NCI-H345 (cell line): Measurements from ENCODE around the gene SFTA2.
A peak's percentile ranks its signal among the peaks of the same experiment; 100 is the strongest.

ENCODE experiments used
- DNase-seq: peaks from one replicate; lab custom pipeline; 2025; lab: John Stamatoyannopoulos, UW

SFTA2 gene

DNA sequence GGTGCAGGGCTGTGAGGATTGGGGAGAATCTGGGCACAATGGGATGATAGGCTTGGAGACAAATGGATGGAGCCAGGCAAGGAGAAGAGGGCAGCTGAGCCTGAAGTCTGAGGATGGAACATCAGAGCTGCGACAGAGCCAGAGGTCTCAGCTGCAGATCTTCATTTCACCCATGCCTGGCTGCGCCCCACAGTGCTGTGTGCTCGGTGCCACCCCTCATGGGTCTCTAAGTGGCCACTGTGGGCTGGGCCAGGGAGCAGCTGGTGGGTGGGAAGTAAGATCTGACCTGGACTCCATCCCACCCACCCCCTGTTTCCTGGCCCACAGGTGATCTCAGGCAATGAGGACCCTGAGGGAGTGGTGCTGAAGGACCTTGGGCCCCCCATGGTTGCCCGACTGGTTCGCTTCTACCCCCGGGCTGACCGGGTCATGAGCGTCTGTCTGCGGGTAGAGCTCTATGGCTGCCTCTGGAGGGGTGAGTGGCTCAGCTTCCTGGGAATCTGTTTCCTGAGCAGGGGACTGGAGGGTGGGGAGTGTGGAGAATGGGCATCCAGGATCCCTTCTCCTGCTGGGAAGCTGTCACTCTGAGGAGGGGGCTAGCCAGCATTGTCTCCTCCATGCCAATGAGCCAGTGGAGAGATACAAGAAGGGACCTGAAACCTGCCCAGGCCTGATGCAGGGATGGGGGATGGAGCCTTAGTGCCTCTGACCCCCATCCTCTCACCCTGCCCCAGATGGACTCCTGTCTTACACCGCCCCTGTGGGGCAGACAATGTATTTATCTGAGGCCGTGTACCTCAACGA is 41.1 kb downstream of the SFTA2 start:
- no peak for DNase-seq

DNA sequence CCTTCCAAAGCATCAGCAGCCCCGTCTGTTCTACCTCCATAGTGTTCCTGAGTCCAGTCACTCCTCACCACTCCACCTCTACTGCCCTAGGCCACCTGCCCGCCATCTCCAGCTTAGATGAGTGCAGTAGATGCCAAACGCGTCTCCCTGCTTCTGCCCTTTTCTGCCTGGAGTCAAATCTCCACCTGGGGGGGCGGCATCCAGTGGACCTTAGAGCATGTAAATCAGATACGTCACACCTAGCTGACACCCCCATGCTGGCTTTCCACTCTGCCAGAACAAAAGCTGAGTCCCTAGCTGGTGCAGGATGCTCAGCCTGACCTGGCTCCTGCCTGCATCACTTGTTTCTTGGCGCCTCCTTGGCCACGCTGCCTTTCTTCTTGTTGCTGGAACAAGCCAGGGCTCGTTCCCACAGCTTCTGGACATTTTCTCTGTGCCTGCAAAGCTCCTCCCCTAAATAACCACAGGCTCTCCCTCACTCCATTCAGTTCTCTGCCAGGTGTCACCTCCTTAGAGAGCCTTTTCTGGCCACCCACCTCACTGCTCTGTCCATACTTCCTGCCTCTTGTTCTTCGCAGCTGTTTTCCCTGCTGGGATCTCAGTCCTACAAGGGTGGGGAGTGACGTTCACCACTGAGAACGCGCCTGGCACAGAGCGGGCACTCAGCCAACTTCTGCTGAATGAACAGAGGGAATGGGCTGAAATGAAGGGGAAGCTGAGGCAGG is 41.9 kb downstream of the SFTA2 start:
- peak; percentile 74 for DNase-seq

DNA sequence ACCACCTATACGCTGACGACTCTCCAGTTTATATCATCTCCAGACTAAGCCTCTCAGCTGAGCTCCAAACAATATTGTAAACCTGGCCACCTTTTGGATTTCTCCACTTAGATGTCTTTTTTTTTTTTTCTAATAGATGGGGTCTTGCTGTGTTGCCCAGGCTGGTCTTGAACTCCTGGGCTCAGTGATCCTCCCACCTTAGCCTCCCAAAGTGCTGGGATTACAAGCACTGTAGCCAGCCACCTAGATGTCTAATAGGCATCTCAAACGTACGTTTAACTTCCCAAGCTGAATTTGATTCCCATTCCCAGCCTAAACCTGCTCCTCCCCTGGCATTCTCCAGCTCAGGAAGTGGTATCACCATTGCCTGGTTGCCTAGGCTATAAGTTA is 42.5 kb downstream of the SFTA2 start:
- no peak for DNase-seq

DNA sequence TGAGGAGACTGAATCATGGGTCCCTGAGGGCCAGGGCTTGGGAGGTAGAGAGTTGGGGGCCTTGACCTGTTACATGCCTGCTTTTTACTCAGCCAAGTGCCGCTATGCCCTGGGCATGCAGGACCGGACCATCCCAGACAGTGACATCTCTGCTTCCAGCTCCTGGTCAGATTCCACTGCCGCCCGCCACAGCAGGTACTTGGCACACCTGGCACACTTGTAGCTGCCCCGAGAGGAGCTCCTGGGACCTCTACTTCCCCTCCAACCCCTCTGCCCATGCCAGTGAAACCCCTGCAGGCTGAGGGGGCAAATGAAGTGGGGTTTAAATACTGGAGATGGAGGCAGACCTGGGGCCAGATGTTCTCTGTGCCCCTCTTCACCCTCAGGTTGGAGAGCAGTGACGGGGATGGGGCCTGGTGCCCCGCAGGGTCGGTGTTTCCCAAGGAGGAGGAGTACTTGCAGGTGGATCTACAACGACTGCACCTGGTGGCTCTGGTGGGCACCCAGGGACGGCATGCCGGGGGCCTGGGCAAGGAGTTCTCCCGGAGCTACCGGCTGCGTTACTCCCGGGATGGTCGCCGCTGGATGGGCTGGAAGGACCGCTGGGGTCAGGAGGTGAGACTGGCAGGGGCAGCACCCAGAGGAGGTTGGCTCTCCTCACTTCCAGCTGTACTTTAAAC is 43.0 kb downstream of the SFTA2 start:
- no peak for DNase-seq

DNA sequence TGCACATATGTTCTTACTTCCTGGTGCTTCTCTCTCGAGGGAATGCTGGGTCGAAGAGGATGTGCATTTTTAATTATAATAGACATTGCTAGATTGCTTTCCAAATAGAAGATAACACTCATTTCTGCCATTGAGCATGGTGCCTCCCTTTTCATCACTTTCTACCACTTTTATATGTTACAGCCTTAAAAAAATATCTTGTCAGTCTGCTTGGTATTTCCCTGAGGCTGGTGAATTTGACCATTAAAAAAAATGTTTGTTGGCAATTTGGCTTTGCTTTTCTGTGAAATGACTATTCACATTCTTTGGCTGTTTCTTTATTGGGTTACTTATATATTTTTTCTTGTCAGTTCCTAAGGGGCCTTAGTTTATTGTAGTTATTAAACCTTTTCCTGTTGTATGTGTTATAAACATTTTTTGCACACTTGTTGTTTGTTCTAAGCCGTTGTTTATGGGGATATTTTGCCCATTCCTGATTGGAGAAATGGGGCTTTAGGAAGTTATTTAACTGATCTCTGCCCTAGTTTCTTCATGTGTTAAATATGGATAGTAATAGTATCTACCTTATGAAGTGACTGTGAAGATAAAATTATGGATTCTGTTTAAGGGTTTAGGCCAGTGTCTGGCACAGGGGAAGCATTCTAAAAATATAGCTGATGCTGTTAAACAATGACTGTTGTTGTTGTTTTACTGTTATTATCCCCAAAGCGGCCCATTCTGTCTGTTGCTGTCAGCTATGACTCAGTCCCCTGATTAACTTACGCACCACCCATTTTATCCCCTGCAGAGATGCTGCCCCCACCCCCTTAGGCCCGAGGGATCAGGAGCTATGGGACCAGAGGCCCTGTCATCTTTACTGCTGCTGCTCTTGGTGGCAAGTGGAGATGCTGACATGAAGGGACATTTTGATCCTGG is 43.8 kb downstream of the SFTA2 start:
- no peak for DNase-seq

DNA sequence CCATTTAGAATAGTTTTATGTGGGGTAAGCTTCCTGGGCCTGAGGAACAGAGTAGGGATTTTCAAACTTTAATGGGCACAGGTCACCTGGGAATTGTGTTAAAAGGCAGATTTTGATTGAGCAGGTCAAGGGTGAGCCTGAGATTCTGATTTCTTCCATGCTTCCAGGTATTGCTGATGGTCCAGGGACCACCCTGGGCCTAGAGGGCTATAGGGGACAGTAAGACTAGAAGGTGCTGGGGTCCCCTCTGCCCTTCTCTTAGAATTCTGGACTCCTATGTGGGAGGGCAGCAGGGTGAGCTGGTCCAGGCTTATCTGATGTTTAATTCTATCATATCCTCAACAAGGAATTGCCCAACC is 45.1 kb downstream of the SFTA2 start:
- DNase-seq: no peak

GRCh38 chr6:30885999-30886896 is 45.7 kb downstream of the SFTA2 start:
- DNase-seq: peak; percentile 81

- peak; percentile 57 for DNase-seq
Observed at GRCh38 chr6:30885481-30885998, 46.4 kb downstream of the SFTA2 start.

DNA sequence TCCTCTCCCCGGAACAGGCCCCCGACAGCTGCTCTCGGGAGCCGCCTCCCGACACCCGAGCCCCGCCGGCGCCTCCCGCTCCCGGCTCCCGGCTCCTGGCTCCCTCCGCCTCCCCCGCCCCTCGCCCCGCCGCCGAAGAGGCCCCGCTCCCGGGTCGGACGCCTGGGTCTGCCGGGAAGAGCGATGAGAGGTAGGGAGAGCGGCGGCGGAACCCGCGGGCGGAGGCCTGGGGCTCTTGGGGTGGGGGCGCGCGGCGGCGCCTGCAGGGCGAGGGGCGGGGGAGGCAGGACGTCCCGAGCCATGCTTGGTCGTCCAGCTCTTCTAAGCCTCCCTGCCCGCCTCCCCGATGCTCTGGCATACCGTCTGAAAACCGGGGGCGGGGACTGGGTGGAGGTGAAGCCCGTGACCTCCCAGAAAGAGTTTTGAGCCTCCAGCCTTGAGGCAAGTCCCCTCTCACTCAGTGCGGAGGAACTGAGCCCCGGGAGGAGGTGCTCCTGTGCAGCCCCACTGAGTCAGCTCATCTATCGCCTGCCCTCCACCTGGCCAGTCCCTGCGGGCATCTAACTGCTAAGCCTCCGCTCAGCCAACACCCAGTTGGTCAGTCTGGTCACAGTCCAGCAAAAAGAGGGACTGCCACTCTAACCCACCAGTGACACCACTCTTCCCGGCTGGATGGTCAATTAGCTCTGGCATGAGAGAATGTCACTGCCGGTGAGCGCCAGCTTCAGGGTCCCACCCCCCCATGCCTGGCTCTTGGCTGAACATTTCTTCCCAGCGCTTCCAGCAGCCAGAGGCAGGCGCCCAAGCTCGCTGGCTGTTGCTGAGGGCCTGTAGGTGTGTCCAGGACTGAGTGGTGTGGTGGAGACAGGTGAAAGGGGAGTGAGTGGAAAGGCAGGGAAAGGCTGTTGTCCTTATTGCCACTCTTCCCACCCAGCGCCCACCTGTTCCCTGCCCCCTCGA is 47.2 kb downstream of the SFTA2 start:
- peak; percentile 24 for DNase-seq

DNA sequence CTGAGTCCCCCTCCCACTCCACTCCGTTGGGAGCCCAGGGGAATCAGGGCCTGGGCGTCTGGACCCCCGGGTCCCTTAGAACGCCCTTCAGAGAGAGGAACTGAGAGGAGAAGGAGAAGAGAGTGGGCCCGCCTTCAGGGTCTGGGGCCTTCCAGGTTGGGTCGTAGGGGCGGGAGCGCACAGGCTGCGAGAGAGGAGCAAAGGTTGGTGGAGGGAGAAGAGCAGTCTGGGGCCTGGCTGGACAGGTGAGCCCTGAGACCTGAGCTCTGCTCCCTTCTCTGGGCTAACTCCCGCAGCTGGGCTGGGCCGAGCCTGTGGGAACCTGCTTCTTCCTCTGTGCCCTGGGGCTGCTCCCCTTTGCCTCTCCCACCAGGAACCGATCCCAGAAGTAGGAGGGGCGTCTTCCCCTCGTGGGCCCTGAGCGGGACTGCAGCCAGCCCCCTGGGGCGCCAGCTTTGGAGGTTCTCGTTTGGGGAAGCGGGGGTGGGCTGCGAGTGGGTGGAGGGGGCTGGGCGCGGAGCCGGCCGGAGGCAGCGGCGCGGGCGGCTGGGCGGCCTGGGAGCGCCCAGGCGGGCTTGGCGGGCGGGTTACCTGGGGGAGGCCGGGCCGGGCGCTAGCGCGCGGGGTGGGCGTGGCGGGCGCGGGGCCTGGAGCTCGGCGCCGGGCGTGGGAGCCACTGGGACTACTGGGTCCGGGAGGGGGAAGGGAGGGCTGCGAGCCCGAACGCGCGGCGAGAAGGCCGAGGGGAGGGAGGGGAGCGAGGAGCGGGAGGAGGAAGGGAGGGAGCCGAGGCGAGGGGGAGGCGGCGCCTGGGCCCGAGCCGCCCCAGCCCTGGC is 48.1 kb downstream of the SFTA2 start, which contains the start of gene DDR1:
DDR1 (plus strand) TSS at position 835 of the 836 bp plus-strand sequence. CDS start 4,211 bp downstream, outside the sequence.
- peak; percentile 69 for DNase-seq

GRCh38 chr6:30882759-30883684 is 48.9 kb downstream of the SFTA2 start:
- peak; percentile 70 for DNase-seq

- no peak for DNase-seq
Observed at GRCh38 chr6:30882204-30882758, 49.7 kb downstream of the SFTA2 start.

GRCh38 chr6:30881392-30882203 is 50.4 kb downstream of the SFTA2 start:
- no peak for DNase-seq
